ENCODE results near the gene SLC12A1.

Gene SLC12A1

GRCh38 chr15:48242535-48242934 is 36.4 kb downstream of the SLC12A1 start:
- no peak for DNase-seq (ENCODE audit: low read depth in 2 of 2)

GRCh38 chr15:48244921-48245320 is 38.8 kb downstream of the SLC12A1 start:
- DNase-seq (ENCODE audit: low read depth in 2 of 2) = no peak

- DNase-seq (ENCODE audit: low read depth in 2 of 2) = no peak
Measured at GRCh38 chr15:48248414-48248813, 42.3 kb downstream of the SLC12A1 start.

GRCh38 chr15:48250640-48251076 is 44.6 kb downstream of the SLC12A1 start:
- no peak for DNase-seq (ENCODE audit: low read depth in 2 of 2)

GRCh38 chr15:48253172-48253571 is 47.1 kb downstream of the SLC12A1 start:
- DNase-seq (ENCODE audit: low read depth in 2 of 2) = no peak

GRCh38 chr15:48265135-48265534 is 59.0 kb downstream of the SLC12A1 start:
- DNase-seq (ENCODE audit: low read depth in 2 of 2) = no peak

- DNase-seq (ENCODE audit: low read depth in 2 of 2) = no peak
Measured at GRCh38 chr15:48266024-48266689, 60.1 kb downstream of the SLC12A1 start.

GRCh38 chr15:48267766-48268165 is 61.7 kb downstream of the SLC12A1 start:
- DNase-seq (ENCODE audit: low read depth in 2 of 2) = no peak

GRCh38 chr15:48273049-48273448 is 66.9 kb downstream of the SLC12A1 start:
- no peak for DNase-seq (ENCODE audit: low read depth in 2 of 2)

- no peak for DNase-seq (ENCODE audit: low read depth in 2 of 2)
Measured at GRCh38 chr15:48278666-48279065, 72.6 kb downstream of the SLC12A1 start.

GRCh38 chr15:48279608-48280007 is 73.5 kb downstream of the SLC12A1 start:
- no peak for DNase-seq (ENCODE audit: low read depth in 2 of 2)

GRCh38 chr15:48281674-48282073 is 75.6 kb downstream of the SLC12A1 start:
- DNase-seq (ENCODE audit: low read depth in 2 of 2) = no peak

- no peak for DNase-seq (ENCODE audit: low read depth in 2 of 2)
Measured at GRCh38 chr15:48282216-48282615, 76.1 kb downstream of the SLC12A1 start.

- DNase-seq (ENCODE audit: low read depth in 2 of 2) = no peak
Measured at GRCh38 chr15:48283396-48284145, 77.5 kb downstream of the SLC12A1 start.

- DNase-seq (ENCODE audit: low read depth in 2 of 2) = peak in 1 of 2 experiments; percentile 15
Measured at GRCh38 chr15:48285329-48286214, 79.5 kb downstream of the SLC12A1 start.

GRCh38 chr15:48289628-48290027 is 83.5 kb downstream of the SLC12A1 start:
- DNase-seq (ENCODE audit: low read depth in 2 of 2) = no peak

- no peak for DNase-seq (ENCODE audit: low read depth in 2 of 2)
Measured at GRCh38 chr15:48292458-48292857, 86.4 kb downstream of the SLC12A1 start.

GRCh38 chr15:48297668-48298067 is 91.6 kb downstream of the SLC12A1 start:
- DNase-seq (ENCODE audit: low read depth in 2 of 2) = no peak

GRCh38 chr15:48298914-48299313 is 92.8 kb downstream of the SLC12A1 start:
- DNase-seq (ENCODE audit: low read depth in 2 of 2) = no peak

- DNase-seq (ENCODE audit: low read depth in 2 of 2) = no peak
Measured at GRCh38 chr15:48300038-48300437, 93.9 kb downstream of the SLC12A1 start.

GRCh38 chr15:48304398-48304797 is 98.3 kb downstream of the SLC12A1 start:
- no peak for DNase-seq (ENCODE audit: low read depth in 2 of 2)

- no peak for DNase-seq (ENCODE audit: low read depth in 2 of 2)
Measured at GRCh38 chr15:48306639-48307038, 100.5 kb downstream of the SLC12A1 start.

All from stimulated activated CD4-positive, alpha-beta T cell treated with anti-CD3 and anti-CD28 coated beads, Interleukin-12 subunit alpha, Interleukin-12 subunit beta, amount 100 ng/mL, for 24 hours (primary cell).